ENCODE results near the gene ADAMTS14.

- TF ChIP-seq, protein P1, sequence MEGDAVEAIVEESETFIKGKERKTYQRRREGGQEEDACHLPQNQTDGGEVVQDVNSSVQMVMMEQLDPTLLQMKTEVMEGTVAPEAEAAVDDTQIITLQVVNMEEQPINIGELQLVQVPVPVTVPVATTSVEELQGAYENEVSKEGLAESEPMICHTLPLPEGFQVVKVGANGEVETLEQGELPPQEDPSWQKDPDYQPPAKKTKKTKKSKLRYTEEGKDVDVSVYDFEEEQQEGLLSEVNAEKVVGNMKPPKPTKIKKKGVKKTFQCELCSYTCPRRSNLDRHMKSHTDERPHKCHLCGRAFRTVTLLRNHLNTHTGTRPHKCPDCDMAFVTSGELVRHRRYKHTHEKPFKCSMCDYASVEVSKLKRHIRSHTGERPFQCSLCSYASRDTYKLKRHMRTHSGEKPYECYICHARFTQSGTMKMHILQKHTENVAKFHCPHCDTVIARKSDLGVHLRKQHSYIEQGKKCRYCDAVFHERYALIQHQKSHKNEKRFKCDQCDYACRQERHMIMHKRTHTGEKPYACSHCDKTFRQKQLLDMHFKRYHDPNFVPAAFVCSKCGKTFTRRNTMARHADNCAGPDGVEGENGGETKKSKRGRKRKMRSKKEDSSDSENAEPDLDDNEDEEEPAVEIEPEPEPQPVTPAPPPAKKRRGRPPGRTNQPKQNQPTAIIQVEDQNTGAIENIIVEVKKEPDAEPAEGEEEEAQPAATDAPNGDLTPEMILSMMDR (conservative IDR thresholded peaks at IDR 0.05; ENCODE audit: low read depth, low read length): no peak
- TF ChIP-seq EZH2phosphoT487 (IDR thresholded peaks at IDR 0.05; ENCODE audit: borderline replicate concordance, low read length): no peak
- no peak for TF ChIP-seq EZH2 (IDR thresholded peaks at IDR 0.05; ENCODE audit: low read length, unreplicated experiment)
Observed at GRCh38 chr10:70684374-70684773, 12.1 kb downstream of the ADAMTS14 start.

Measured in PC-3 (cell line).